Thyroid gland (tissue), 4 donors: ENCODE measurements around the gene DAND5.

Experiments used
- POLR2A ChIP-seq, 2 donors: fragments of 450-650 bp; IDR thresholded peaks; one replicate each; pipeline ENCODE4 v1.6.1; 2017; ENCODE audit warnings: antibody characterized with exemption in 2 of 2, mild to moderate bottlenecking in 2 of 2, moderate library complexity in 1 of 2
- TF ChIP-seq, protein P1 (sequence below), 6 experiments: fragments of 200-600 bp in 3 of 6; fragments of 450-650 bp in 3 of 6; sonication (generic) in 3 of 6; IDR thresholded peaks; one replicate each; pipeline ENCODE4 v1.5.1; 2016 to 2019; ENCODE audit warnings: antibody characterized with exemption in 6 of 6, mild to moderate bottlenecking in 2 of 6, inconsistent platforms in 1 of 6, moderate library complexity in 1 of 6

GRCh38 chr19:12944104-12944674 is 25.2 kb upstream of the DAND5 start:
- TF ChIP-seq, protein P1, sequence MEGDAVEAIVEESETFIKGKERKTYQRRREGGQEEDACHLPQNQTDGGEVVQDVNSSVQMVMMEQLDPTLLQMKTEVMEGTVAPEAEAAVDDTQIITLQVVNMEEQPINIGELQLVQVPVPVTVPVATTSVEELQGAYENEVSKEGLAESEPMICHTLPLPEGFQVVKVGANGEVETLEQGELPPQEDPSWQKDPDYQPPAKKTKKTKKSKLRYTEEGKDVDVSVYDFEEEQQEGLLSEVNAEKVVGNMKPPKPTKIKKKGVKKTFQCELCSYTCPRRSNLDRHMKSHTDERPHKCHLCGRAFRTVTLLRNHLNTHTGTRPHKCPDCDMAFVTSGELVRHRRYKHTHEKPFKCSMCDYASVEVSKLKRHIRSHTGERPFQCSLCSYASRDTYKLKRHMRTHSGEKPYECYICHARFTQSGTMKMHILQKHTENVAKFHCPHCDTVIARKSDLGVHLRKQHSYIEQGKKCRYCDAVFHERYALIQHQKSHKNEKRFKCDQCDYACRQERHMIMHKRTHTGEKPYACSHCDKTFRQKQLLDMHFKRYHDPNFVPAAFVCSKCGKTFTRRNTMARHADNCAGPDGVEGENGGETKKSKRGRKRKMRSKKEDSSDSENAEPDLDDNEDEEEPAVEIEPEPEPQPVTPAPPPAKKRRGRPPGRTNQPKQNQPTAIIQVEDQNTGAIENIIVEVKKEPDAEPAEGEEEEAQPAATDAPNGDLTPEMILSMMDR (IDR thresholded peaks at IDR 0.05): no peak
- TF ChIP-seq POLR2A (IDR thresholded peaks at IDR 0.05): no peak
